ENCODE measurements around the gene SRPK3.

Gene SRPK3, protein sequence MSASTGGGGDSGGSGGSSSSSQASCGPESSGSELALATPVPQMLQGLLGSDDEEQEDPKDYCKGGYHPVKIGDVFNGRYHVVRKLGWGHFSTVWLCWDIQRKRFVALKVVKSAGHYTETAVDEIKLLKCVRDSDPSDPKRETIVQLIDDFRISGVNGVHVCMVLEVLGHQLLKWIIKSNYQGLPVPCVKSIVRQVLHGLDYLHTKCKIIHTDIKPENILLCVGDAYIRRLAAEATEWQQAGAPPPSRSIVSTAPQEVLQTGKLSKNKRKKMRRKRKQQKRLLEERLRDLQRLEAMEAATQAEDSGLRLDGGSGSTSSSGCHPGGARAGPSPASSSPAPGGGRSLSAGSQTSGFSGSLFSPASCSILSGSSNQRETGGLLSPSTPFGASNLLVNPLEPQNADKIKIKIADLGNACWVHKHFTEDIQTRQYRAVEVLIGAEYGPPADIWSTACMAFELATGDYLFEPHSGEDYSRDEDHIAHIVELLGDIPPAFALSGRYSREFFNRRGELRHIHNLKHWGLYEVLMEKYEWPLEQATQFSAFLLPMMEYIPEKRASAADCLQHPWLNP

DNA sequence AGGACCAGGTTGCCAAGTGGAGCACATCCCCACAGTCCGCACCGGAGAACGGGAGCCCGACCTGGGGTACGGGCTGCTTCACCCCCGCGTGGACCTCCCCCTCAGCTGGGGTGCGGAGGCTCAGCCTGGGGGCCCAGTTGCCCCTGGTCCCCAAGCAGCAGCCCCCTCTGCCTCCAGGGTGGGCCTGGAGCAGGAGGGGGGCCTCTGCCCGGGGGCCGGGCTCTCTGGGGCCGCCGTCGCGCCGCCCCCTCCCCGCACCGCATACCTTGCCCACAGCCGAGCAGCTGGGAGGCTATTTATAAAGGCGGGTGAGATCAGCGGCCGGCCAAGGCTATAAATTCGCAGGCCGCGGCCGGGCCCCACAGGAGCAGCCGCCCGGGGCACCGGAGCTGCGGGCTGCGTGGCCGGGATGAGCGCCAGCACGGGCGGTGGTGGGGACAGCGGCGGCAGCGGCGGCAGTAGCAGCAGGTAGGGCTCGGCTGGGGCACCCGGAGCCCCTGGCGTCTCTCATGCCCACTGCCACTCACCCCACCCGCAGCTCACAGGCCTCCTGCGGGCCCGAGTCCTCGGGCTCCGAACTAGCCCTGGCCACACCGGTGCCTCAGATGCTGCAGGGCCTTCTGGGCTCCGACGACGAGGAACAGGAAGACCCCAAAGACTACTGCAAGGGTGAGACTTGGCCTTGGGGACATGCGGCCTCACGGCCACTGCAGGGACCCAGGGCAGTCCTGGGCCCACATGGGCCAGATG is at the start of gene SRPK3:
TSS of gene SRPK3 (plus strand) at position 364 of the 750 bp plus-strand sequence. CDS start at position 410, 46 bp downstream.
- no peak for DNase-seq (ENCODE audit: low spot score)
- TF ChIP-seq, protein P1, sequence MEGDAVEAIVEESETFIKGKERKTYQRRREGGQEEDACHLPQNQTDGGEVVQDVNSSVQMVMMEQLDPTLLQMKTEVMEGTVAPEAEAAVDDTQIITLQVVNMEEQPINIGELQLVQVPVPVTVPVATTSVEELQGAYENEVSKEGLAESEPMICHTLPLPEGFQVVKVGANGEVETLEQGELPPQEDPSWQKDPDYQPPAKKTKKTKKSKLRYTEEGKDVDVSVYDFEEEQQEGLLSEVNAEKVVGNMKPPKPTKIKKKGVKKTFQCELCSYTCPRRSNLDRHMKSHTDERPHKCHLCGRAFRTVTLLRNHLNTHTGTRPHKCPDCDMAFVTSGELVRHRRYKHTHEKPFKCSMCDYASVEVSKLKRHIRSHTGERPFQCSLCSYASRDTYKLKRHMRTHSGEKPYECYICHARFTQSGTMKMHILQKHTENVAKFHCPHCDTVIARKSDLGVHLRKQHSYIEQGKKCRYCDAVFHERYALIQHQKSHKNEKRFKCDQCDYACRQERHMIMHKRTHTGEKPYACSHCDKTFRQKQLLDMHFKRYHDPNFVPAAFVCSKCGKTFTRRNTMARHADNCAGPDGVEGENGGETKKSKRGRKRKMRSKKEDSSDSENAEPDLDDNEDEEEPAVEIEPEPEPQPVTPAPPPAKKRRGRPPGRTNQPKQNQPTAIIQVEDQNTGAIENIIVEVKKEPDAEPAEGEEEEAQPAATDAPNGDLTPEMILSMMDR (IDR thresholded peaks at IDR 0.05; ENCODE audit: extremely low read depth, missing control alignments), result no peak

DNA sequence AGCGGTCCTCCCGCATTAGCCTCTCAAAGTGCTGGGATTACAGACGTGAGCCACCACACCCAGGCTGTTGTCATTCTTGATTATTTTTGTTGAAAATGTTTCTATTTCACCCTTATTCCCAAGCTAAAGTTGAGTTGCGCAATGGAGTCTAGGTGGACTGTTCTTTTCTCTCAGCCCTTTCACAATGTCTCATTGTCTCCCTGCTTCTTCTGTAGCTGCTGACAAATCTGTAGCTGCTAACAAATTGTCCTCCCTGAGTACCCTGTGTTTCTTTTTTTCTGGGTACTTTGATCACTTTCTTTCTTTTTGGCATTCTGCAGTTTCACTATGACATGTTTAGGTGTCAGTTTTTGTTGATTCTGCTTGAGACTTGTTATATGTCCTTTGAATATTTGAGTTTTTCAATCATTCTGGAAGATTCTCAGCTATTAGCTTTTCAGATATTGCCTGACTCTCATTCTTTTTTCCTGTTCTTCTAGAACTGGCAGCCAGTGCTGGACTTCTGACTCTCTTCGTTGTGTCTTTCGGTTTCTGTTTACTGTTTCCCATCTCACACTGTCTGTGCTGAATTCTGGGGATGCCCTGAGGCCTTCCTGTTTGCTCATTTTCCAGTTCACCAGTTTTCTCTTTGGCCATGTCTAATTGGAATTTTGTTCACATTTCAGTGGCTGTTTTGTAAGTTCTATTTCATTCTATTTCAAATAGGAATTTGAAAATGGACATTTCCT is 49.6 kb upstream of the SRPK3 start:
- no peak for DNase-seq (ENCODE audit: low spot score)
- TF ChIP-seq, protein P1 (IDR thresholded peaks at IDR 0.05; ENCODE audit: extremely low read depth, missing control alignments), result no peak

DNA sequence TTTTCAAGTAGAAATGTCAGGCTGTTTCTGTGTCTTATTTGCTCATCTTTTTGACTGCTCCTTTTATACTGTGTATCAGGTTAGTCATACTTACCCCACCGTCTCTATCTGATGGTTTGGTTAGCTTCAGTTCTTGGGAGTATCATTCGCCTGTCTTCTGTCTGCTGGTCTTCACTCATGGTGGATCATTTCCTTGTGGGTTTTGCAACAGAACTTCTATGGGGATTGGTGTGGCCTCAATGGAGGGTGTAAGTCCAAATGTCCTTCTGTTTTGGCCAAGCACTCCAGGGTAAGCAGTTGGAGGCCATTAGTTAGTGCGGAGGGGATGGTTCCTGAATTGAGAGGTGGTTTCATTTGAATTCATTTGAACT is 49.0 kb upstream of the SRPK3 start:
- no peak for DNase-seq (ENCODE audit: low spot score)
- TF ChIP-seq, protein P1 (IDR thresholded peaks at IDR 0.05; ENCODE audit: extremely low read depth, missing control alignments), result no peak

DNA sequence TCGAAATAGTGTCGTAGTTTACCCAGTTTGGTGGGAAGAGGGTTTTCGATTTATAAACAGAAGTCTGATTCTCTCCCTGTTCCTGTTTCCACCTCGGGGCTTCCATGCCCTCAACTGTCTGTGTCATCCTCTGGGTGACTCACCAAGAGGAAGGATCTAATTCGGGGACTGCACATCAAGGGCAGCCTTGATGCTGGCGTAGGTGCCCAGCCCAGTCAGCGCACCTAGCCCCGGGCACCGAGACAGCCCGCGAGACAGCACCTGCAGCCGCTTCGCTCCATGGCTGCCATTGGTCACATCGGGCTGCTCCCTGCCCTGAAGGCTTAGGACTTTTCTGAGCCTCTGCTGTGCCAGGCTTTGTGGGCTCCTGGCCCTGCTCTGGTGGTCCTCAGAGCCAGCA is 48.4 kb upstream of the SRPK3 start:
- no peak for DNase-seq (ENCODE audit: low spot score)
- TF ChIP-seq, protein P1 (IDR thresholded peaks at IDR 0.05; ENCODE audit: extremely low read depth, missing control alignments), result no peak

DNA sequence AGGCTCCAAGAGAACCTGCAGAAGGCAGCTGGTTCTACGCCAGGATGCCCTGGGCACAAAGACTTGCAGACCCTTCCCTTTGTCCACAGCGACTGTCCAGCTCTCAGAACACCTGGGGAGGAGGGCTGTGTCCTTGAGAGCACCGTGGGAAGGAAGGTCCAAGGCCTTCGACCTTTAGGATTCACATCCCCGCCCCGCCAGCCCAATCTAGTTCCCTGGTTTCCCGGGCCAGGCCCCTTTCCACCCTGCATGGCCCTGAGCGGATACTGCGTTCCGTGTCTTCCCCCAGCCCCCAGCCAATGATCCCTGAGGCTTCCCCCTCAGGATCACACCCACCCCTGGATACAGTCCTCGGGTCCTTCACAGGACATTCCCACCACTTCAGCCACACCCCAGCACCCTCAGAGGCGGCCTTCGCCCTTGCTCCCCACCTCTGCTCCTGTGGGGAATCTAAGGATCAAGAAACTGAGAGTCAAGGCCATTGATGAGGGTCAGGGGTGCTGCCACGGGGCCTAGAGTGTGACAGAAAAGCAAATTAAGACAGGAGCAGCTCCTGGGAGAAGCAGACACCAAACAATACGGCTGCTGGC is 47.1 kb upstream of the SRPK3 start:
- no peak for DNase-seq (ENCODE audit: low spot score)
- TF ChIP-seq, protein P1 (IDR thresholded peaks at IDR 0.05; ENCODE audit: extremely low read depth, missing control alignments), result no peak

DNA sequence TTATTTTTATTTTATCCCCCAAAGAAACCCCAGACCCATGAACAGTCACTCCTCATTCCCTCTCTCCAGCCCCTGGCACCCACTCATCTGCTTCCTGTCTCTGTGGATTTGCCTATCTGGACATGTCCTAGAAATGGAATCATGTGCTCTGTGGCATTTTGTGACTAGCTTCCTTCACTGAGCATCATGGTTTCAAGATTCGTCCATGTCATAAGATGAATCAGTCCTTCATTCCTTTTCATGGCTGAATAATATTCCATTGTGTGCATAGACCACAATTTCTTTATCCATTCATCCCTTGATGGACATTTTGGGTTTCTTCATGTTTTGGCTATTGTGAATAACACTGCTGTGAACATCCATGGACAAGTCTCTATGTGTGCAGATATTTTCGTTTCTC is 46.0 kb upstream of the SRPK3 start:
- TF ChIP-seq, protein P1 (IDR thresholded peaks at IDR 0.05; ENCODE audit: extremely low read depth, missing control alignments), result no peak
- no peak for DNase-seq (ENCODE audit: low spot score)
